ENCODE results near the gene IL10RA. TPM values are rescaled to one million over a fixed set of nuclear protein-coding genes. Genes with fewer than 3 reads are reported as not detected.

Gene IL10RA
- total and polyA plus RNA-seq, 4 donors: 7.9 to 52.5 (median 28.2) TPM

DNA sequence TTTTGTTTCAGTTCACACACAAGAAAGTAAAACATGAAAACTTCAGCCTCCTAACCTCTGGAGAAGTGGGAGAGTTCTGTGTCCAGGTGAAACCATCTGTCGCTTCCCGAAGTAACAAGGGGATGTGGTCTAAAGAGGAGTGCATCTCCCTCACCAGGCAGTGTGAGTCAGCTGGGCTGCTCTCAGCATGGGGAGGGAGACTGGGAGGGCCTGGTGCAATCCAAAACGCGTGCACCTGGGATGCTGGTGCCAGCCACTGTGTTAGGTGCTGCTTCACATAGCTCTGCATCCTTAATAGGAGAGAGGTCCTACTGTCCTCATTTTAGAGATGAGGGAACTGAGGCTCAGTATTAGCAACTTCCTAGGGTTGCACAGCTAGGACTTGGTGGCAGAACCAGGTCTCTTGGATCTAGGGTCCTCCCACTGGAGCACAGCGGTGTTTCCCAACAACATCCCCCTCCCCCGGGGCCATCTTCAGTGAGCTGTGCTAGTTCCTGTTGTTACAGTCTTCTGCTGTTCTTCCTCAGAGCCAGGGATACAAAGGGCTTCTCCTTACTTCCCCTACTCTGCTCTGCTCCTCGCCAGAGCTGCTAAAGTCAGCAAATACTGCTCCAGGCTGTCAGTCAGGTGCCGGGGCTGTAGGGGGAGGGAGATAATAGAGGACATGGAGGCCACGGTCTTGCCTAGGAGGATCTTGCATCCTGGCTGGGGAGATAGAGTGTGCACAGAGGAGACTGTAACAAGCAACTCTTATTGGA lies 8.0 kb downstream of the IL10RA start:
- H3K36me3 ChIP-seq (ENCODE audit: control insufficient read depth in 4 of 4, insufficient read depth in 4 of 4, low read length in 4 of 4): peaks cover 0 to 6% (median 0%) of the 10 kb centered on the region in 4 donors
- DNase-seq (no peak), ATAC-seq (ENCODE audit: insufficient read depth, low FRiP score) (peak; percentile 38)
- no peaks in the 10 kb centered on the region for H3K27me3 ChIP-seq (ENCODE audit: control insufficient read depth in 3 of 3, insufficient read depth in 3 of 3, low read length in 2 of 3)
- H3K27ac ChIP-seq (ENCODE audit: low read depth in 1 of 2, low read length in 1 of 2): no peak overlapping the region
- TF ChIP-seq CTCF (IDR thresholded peaks at IDR 0.05; ENCODE audit: control extremely low read depth, extremely low read depth): no peak
- H3K9ac ChIP-seq (ENCODE audit: insufficient read depth in 1 of 2, low read length in 2 of 2): no peak overlapping the region
- 49 to 70% methylated on average over 9 of the region's 9 CpGs for WGBS, 2 donors
- no peak overlapping the region for H3K4me3 ChIP-seq
- H3K4me1 ChIP-seq (ENCODE audit: control insufficient read depth in 5 of 5, insufficient read depth in 5 of 5, low read length in 5 of 5): no peaks in the 10 kb centered on the region
- H3K9me3 ChIP-seq (ENCODE audit: control insufficient read depth in 4 of 4, insufficient read depth in 3 of 4, low read length in 3 of 4): no peaks in the 10 kb centered on the region

DNA sequence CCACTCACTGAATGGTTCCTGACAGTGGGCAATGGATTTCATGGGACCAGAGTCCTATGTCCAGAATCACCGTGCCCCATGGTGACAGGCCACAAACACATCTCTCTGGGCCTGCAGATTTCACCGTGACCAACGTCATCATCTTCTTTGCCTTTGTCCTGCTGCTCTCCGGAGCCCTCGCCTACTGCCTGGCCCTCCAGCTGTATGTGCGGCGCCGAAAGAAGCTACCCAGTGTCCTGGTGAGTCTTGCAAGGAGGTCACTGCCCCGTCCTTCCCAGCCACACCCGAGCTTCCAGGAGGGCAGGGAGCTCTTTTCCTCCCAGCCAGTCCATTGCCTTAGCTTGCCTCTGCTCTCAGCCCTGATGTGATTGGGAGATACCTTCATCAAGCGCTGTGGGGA lies 9.3 kb downstream of the IL10RA start:
- Histone ChIP-seq H3K27ac (ENCODE audit: low read depth in 1 of 2, low read length in 1 of 2) (no peak overlapping the region), H3K9ac (ENCODE audit: insufficient read depth in 1 of 2, low read length in 2 of 2) (no peak overlapping the region), H3K27me3 (ENCODE audit: control insufficient read depth in 3 of 3, insufficient read depth in 3 of 3, low read length in 2 of 3) (no peaks in the 10 kb centered on the region), H3K4me1 (ENCODE audit: control insufficient read depth in 5 of 5, insufficient read depth in 5 of 5, low read length in 5 of 5) (no peaks in the 10 kb centered on the region), H3K36me3 (ENCODE audit: control insufficient read depth in 4 of 4, insufficient read depth in 4 of 4, low read length in 4 of 4) (peaks cover 0 to 7% (median 0%) of the 10 kb centered on the region in 4 donors), H3K9me3 (ENCODE audit: control insufficient read depth in 4 of 4, insufficient read depth in 3 of 4, low read length in 3 of 4) (no peaks in the 10 kb centered on the region), H3K4me3 (no peak overlapping the region)
- DNase-seq (no peak), ATAC-seq (ENCODE audit: insufficient read depth, low FRiP score) (no peak)
- WGBS, 2 donors: 95 to 96% methylated on average over 11 of the region's 11 CpGs
- no peak for TF ChIP-seq CTCF (IDR thresholded peaks at IDR 0.05; ENCODE audit: control extremely low read depth, extremely low read depth)

GRCh38 chr11:117996058-117996457 lies 9.9 kb downstream of the IL10RA start:
- no peak overlapping the region for H3K9ac ChIP-seq (ENCODE audit: insufficient read depth in 1 of 2, low read length in 2 of 2)
- H3K27ac ChIP-seq (ENCODE audit: low read depth in 1 of 2, low read length in 1 of 2): no peak overlapping the region
- no peak for ATAC-seq (ENCODE audit: insufficient read depth, low FRiP score)
- WGBS, 2 donors: 92 to 96% methylated on average over 4 of the region's 4 CpGs
- H3K4me1 ChIP-seq (ENCODE audit: control insufficient read depth in 5 of 5, insufficient read depth in 5 of 5, low read length in 5 of 5): peaks cover 0 to 3% (median 0%) of the 10 kb centered on the region in 5 donors
- H3K27me3 ChIP-seq (ENCODE audit: control insufficient read depth in 3 of 3, insufficient read depth in 3 of 3, low read length in 2 of 3): no peaks in the 10 kb centered on the region
- H3K36me3 ChIP-seq (ENCODE audit: control insufficient read depth in 4 of 4, insufficient read depth in 4 of 4, low read length in 4 of 4): peaks cover 0 to 7% (median 0%) of the 10 kb centered on the region in 4 donors
- no peak for DNase-seq
- H3K4me3 ChIP-seq: no peak overlapping the region
- no peak for TF ChIP-seq CTCF (IDR thresholded peaks at IDR 0.05; ENCODE audit: control extremely low read depth, extremely low read depth)
- H3K9me3 ChIP-seq (ENCODE audit: control insufficient read depth in 4 of 4, insufficient read depth in 3 of 4, low read length in 3 of 4): no peaks in the 10 kb centered on the region

Measured in lung (tissue), 12 donors.